ENCODE measurements around the gene DDX23.
"Not testable (repeated sequence)": the region's sequence is repeated elsewhere in the genome, so short reads cannot be mapped to it uniquely, and the experiment has no call there.

The DDX23 gene

DNA sequence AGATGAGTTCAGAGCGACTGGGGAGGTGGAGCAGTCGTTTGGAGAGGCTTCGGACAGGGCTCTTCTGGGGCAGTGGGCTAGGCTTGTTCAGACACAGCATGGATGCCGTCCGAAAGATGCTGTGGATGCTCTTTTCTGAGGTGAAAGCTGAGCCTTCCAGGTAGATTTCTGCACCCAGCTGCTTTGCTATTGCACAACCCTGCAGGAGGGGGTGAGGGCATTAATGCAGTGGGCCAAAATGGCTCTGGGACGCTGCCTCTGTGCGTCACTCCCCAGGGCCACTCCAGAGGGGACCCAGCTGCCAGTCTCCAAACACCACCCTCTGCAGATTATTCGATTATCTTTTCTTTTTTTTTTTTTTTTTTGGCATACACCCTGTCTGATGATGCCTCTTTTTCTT is 6.1 kb upstream of the DDX23 start:
- Mint-ChIP-seq H3K27me3 (peaks cover 23% of the 10 kb centered on the region), H3K4me3 (no peak overlapping the region), H3K4me1 (peaks cover 4% of the 10 kb centered on the region), H3K9me3 (no peaks in the 10 kb centered on the region), H3K27ac (ENCODE audit: low read depth) (no peak overlapping the region), H3K36me3 (ENCODE audit: insufficient read depth) (peaks cover 3% of the 10 kb centered on the region)
- DNase-seq (ENCODE audit: low spot score in 2 of 2) = no peak
- no peak for ATAC-seq (replicated peaks; ENCODE audit: extremely low read depth, poor library complexity, severe bottlenecking)

DNA sequence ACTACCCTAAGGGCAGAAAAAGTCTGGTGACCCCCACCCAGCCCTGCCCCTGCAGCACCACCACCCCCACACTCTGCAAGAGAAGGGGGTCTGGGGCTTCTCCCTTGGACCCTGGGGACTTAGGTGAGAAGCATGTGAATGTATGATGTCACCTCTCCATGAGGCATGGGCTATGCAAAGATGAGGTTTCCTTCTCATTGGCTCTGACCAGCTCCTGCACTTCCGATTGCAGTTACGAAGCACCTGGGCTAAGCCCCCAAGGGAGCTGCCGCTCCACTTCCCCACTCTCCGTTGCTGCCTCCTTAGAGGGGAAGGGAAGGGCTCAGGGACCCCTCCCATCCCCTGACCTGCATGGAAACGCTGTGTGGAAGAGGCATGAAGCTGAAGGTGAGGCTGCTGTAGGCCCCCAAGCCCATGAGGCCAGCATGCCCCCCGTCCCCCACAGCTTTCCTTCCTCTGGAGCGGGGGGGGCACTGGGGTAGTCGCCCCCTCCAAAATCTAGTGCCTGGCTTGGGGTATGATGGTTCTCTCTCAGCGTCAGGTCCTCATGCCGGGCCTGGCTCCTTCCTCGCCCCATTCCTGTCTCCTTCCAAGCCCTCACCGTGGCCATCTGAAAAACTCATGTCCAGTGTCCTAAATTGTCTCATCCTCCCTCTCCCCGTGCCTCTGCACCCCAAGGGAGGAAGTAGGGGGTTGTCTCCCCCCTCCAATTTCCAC is 5.5 kb upstream of the DDX23 start:
- peaks cover 10% of the 10 kb centered on the region for H3K4me1 Mint-ChIP-seq

GRCh38 chr12:48856379-48856778 is 4.4 kb upstream of the DDX23 start:
- no peaks in the 10 kb centered on the region for H3K9me3 Mint-ChIP-seq
- peaks cover 7% of the 10 kb centered on the region for H3K27me3 Mint-ChIP-seq
- no peak overlapping the region for H3K27ac Mint-ChIP-seq (ENCODE audit: low read depth)
- H3K4me1 Mint-ChIP-seq = peaks cover 11% of the 10 kb centered on the region
- H3K4me3 Mint-ChIP-seq = no peak overlapping the region
- H3K36me3 Mint-ChIP-seq (ENCODE audit: insufficient read depth) = peaks cover 12% of the 10 kb centered on the region
- DNase-seq (ENCODE audit: low spot score in 2 of 2) = no peak
- ATAC-seq (replicated peaks; ENCODE audit: extremely low read depth, poor library complexity, severe bottlenecking) = no peak

More for the DNA sequence above, 5.5 kb upstream of the DDX23 start:
- H3K36me3 Mint-ChIP-seq (ENCODE audit: insufficient read depth) = peaks cover 5% of the 10 kb centered on the region
- no peaks in the 10 kb centered on the region for H3K9me3 Mint-ChIP-seq
- DNase-seq (ENCODE audit: low spot score in 2 of 2) (no peak), ATAC-seq (replicated peaks; ENCODE audit: extremely low read depth, poor library complexity, severe bottlenecking) (no peak)
- no peak overlapping the region for H3K27ac Mint-ChIP-seq (ENCODE audit: low read depth)
- peaks cover 17% of the 10 kb centered on the region for H3K27me3 Mint-ChIP-seq
- no peak overlapping the region for H3K4me3 Mint-ChIP-seq

GRCh38 chr12:48854932-48855331 is 3.0 kb upstream of the DDX23 start:
- peaks cover 22% of the 10 kb centered on the region for H3K36me3 Mint-ChIP-seq (ENCODE audit: insufficient read depth)
- not testable (repeated sequence) for H3K27me3 Mint-ChIP-seq; ATAC-seq (replicated peaks; ENCODE audit: extremely low read depth, poor library complexity, severe bottlenecking); H3K9me3 Mint-ChIP-seq; H3K4me3 Mint-ChIP-seq; DNase-seq (ENCODE audit: low spot score in 2 of 2); H3K27ac Mint-ChIP-seq (ENCODE audit: low read depth)
- H3K4me1 Mint-ChIP-seq = peaks cover 26% of the 10 kb centered on the region

GRCh38 chr12:48854488-48854887 is 2.5 kb upstream of the DDX23 start:
- peaks cover 30% of the 10 kb centered on the region for H3K4me1 Mint-ChIP-seq

DNA sequence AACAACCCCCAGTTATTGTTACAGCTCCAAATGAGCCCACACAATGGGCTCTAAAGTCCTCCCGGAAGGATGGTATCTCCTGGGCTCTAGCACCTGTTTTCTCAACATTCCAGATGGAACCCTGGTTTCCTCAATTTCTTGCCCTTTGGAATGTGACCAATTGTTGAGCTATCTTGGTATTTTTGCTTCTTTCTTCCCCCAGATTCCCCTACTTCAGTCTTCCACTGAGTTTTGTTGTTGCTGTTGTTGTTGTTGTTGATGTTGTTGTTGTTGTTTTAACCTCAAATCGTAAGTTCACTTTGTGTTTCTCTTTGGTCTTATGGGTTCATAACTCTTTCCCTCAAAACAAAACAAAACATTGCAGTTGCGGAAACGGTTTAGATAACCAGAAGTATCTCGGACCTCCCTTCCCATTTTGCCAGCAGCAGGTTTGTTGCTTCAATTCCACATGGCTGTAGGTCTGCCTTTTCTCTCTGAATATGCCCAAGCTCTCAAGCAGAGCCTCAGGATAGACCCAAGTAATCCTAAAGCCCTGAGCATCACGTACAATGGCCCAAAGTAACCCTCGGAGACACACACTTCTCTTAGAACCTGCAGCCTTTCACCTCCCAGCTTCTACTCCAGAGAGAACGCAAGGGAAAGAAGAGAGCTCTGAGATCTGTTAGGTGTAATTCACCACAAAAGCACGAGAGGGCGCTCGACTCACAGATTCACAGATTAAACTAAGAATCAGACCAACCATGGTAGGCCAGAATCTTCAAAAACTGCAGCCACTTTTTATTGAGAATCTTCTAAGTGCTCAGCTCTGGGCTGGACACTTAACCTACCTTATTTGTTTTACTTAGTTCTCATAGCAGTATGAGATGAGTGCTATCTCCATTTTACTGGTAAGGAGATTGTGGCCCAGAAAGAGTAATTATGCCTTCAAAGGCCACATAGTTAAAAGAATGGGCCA is 1.0 kb upstream of the DDX23 start:
- peak; percentile 86 to 92 for DNase-seq (ENCODE audit: low spot score in 2 of 2)
- Mint-ChIP-seq H3K4me1 (peaks cover 35% of the 10 kb centered on the region), H3K27ac (ENCODE audit: low read depth) (peak overlapping the region; percentile 100), H3K4me3 (peak overlapping the region; percentile 99), H3K9me3 (no peaks in the 10 kb centered on the region), H3K27me3 (no peaks in the 10 kb centered on the region), H3K36me3 (ENCODE audit: insufficient read depth) (peaks cover 29% of the 10 kb centered on the region)
- ATAC-seq (replicated peaks; ENCODE audit: extremely low read depth, poor library complexity, severe bottlenecking) = peak; percentile 25

More at GRCh38 chr12:48854488-48854887, 2.5 kb upstream of the DDX23 start:
- Mint-ChIP-seq H3K4me3 (no peak overlapping the region), H3K27ac (ENCODE audit: low read depth) (no peak overlapping the region), H3K27me3 (no peaks in the 10 kb centered on the region), H3K9me3 (no peaks in the 10 kb centered on the region), H3K36me3 (ENCODE audit: insufficient read depth) (peaks cover 24% of the 10 kb centered on the region)
- ATAC-seq (replicated peaks; ENCODE audit: extremely low read depth, poor library complexity, severe bottlenecking) (no peak), DNase-seq (ENCODE audit: low spot score in 2 of 2) (no peak)

- not testable (repeated sequence) for H3K4me3 Mint-ChIP-seq; ATAC-seq (replicated peaks; ENCODE audit: extremely low read depth, poor library complexity, severe bottlenecking); H3K4me1 Mint-ChIP-seq; H3K9me3 Mint-ChIP-seq; H3K27me3 Mint-ChIP-seq; DNase-seq (ENCODE audit: low spot score in 2 of 2); H3K27ac Mint-ChIP-seq (ENCODE audit: low read depth)
- H3K36me3 Mint-ChIP-seq (ENCODE audit: insufficient read depth) = peaks cover 78% of the 10 kb centered on the region
Measured at GRCh38 chr12:48842021-48842420, 9.9 kb downstream of the DDX23 start.

DNA sequence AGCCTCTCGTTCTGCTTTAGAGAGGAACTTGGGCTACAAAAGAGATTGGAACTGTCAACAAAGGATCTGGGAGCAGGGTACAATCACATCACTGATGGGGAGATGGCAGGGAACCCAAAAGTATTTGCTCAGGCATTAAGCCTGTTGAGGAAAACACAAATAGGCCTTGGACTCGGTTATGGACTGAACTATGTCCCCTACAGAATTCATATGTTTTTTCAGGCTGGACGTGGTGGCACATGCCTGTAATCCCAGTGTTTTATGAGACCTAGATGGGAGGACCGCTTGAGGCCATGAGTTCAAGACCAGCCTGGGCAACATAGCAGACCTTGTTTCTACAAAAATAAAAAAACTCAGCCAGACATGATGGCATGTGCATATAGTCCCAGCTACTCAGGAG is 13.9 kb downstream of the DDX23 start:
- no peak for ATAC-seq (replicated peaks; ENCODE audit: extremely low read depth, poor library complexity, severe bottlenecking)
- peaks cover 77% of the 10 kb centered on the region for H3K36me3 Mint-ChIP-seq (ENCODE audit: insufficient read depth)
- H3K27ac Mint-ChIP-seq (ENCODE audit: low read depth) = peak overlapping the region; percentile 15
- H3K9me3 Mint-ChIP-seq = no peaks in the 10 kb centered on the region
- H3K4me1 Mint-ChIP-seq = peaks cover 4% of the 10 kb centered on the region
- no peak for DNase-seq (ENCODE audit: low spot score in 2 of 2)
- no peaks in the 10 kb centered on the region for H3K27me3 Mint-ChIP-seq
- no peak overlapping the region for H3K4me3 Mint-ChIP-seq

- no peak overlapping the region for H3K27ac Mint-ChIP-seq (ENCODE audit: low read depth)
- ATAC-seq (replicated peaks; ENCODE audit: extremely low read depth, poor library complexity, severe bottlenecking) = no peak
- no peak for DNase-seq (ENCODE audit: low spot score in 2 of 2)
- H3K9me3 Mint-ChIP-seq = no peaks in the 10 kb centered on the region
- H3K36me3 Mint-ChIP-seq (ENCODE audit: insufficient read depth) = peaks cover 71% of the 10 kb centered on the region
- no peak overlapping the region for H3K4me3 Mint-ChIP-seq
- peaks cover 16% of the 10 kb centered on the region for H3K4me1 Mint-ChIP-seq
- H3K27me3 Mint-ChIP-seq = no peaks in the 10 kb centered on the region
Measured at GRCh38 chr12:48832321-48833060, 19.5 kb downstream of the DDX23 start.

- Mint-ChIP-seq H3K27ac (ENCODE audit: low read depth) (no peak overlapping the region), H3K36me3 (ENCODE audit: insufficient read depth) (peaks cover 59% of the 10 kb centered on the region), H3K27me3 (no peaks in the 10 kb centered on the region), H3K4me1 (peaks cover 16% of the 10 kb centered on the region), H3K9me3 (no peaks in the 10 kb centered on the region), H3K4me3 (no peak overlapping the region)
- ATAC-seq (replicated peaks; ENCODE audit: extremely low read depth, poor library complexity, severe bottlenecking) (no peak), DNase-seq (ENCODE audit: low spot score in 2 of 2) (no peak)
Measured at GRCh38 chr12:48831257-48831656, 20.7 kb downstream of the DDX23 start.

DNA sequence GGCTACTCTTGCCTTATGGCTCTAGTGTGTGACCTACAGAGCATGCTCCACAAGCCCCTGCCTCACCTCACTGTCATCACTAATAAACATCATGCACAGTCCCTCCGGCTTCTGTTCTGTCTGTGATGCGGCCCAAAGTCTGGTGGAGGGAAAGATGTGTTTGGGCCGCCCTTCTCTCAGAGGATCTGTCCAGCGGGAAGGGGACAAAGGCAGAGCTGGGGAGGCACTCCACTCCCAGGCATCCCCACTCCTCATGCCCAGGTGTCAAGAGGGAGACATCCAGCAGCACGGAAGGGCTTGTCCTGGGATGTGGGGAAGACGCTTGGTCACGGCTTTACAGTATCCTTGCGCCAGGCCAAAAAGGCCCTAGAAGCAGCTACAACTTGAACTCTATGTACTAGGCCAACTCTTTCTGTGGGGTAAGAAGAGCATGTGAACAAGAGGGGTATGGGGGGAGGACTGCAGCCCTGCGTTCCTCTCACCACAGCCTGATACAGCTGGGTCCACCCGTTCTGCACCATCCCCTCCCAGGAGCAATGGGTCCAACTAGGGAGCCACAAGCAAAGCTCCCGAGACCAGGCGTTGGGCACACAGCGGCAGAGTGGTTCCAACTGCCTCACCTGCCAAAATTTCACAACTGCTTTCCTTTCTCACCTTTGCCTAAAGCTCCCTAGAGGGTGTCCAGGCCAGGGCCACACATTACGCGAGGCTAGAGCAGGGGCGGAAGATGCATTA is 23.0 kb downstream of the DDX23 start:
- H3K27me3 Mint-ChIP-seq = no peaks in the 10 kb centered on the region
- ATAC-seq (replicated peaks; ENCODE audit: extremely low read depth, poor library complexity, severe bottlenecking) = no peak
- H3K36me3 Mint-ChIP-seq (ENCODE audit: insufficient read depth) = peaks cover 41% of the 10 kb centered on the region
- no peak overlapping the region for H3K27ac Mint-ChIP-seq (ENCODE audit: low read depth)
- DNase-seq (ENCODE audit: low spot score in 2 of 2) = no peak
- peaks cover 18% of the 10 kb centered on the region for H3K4me1 Mint-ChIP-seq
- H3K4me3 Mint-ChIP-seq = no peak overlapping the region
- no peaks in the 10 kb centered on the region for H3K9me3 Mint-ChIP-seq

GRCh38 chr12:48828293-48828692 is 23.7 kb downstream of the DDX23 start:
- peaks cover 35% of the 10 kb centered on the region for H3K36me3 Mint-ChIP-seq (ENCODE audit: insufficient read depth)
- H3K9me3 Mint-ChIP-seq = no peaks in the 10 kb centered on the region
- H3K4me1 Mint-ChIP-seq = peaks cover 24% of the 10 kb centered on the region
- ATAC-seq (replicated peaks; ENCODE audit: extremely low read depth, poor library complexity, severe bottlenecking) (no peak), DNase-seq (ENCODE audit: low spot score in 2 of 2) (no peak)
- H3K27ac Mint-ChIP-seq (ENCODE audit: low read depth) = no peak overlapping the region
- H3K27me3 Mint-ChIP-seq = no peaks in the 10 kb centered on the region
- no peak overlapping the region for H3K4me3 Mint-ChIP-seq

Measured in central memory CD8-positive, alpha-beta T cell (primary cell).